NCI-H2029 (cell line): ENCODE measurements around the gene COL9A1.
"Not testable (repeated sequence)": the region's sequence is repeated elsewhere in the genome, so short reads cannot be mapped to it uniquely, and the experiment has no call there.

Source experiments
- DNase-seq: peaks from one replicate; lab custom pipeline; 2025; lab: John Stamatoyannopoulos, UW

The COL9A1 gene

GRCh38 chr6:70303034-70303525 lies at the start of gene COL9A1:
COL9A1 (minus strand) TSS chr6:70303084; CDS start chr6:70302924, 160 bp downstream.
- no peak for DNase-seq

- no peak for DNase-seq
These were observed 48.6 kb upstream of the COL9A1 start for GRCh38 chr6:70351461-70351860.

GRCh38 chr6:70345619-70346018 lies 42.7 kb upstream of the COL9A1 start:
- no peak for DNase-seq

- DNase-seq = no peak
These were observed 40.4 kb upstream of the COL9A1 start for GRCh38 chr6:70343313-70343712.

GRCh38 chr6:70339810-70340209 lies 36.9 kb upstream of the COL9A1 start:
- not testable (repeated sequence) for DNase-seq

- DNase-seq = no peak
These were observed 35.9 kb upstream of the COL9A1 start for GRCh38 chr6:70338775-70339174.

GRCh38 chr6:70337743-70338105 lies 34.8 kb upstream of the COL9A1 start:
- DNase-seq = no peak

DNA sequence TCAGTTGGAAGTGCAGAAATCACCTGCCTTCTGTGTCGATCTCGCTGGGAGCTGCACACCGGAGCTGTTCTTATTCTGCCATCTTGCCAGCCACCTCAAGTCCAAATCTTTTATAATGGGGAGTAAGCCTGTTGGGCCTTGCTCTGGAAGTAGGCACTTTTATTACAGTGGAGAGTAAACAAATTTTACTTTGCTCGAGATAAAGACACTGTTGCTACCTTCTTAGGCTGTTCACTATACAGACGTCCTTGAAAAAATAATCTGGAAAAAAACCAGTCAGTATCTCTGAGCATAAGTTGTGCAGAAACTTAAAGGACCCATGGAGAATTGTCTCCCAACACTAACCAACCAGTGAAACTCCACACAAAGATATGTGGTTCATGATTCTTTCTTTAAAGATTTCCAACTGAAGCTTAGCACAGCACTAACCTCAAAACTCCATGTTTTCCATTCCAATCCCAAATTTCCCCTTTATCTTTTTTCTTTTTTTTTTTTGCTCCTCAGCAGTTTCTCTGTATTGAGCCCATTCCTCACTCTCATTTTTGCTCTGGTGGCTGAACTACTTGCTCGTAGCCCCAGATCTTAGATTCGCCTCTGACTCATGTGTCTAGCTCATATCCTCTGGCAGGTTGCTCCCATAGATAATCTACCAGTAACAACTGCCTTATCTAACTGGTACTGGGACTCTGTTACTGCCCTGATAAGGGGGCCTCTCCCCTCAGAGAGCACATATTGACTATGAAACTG lies 34.3 kb upstream of the COL9A1 start:
- DNase-seq = no peak

- DNase-seq = no peak
These were observed 24.2 kb upstream of the COL9A1 start for GRCh38 chr6:70327036-70327435.

GRCh38 chr6:70325009-70325408 lies 22.1 kb upstream of the COL9A1 start:
- DNase-seq = no peak

- DNase-seq = not testable (repeated sequence)
These were observed 14.9 kb upstream of the COL9A1 start for GRCh38 chr6:70317799-70318198.

GRCh38 chr6:70315079-70315751 lies 12.3 kb upstream of the COL9A1 start:
- no peak for DNase-seq

DNA sequence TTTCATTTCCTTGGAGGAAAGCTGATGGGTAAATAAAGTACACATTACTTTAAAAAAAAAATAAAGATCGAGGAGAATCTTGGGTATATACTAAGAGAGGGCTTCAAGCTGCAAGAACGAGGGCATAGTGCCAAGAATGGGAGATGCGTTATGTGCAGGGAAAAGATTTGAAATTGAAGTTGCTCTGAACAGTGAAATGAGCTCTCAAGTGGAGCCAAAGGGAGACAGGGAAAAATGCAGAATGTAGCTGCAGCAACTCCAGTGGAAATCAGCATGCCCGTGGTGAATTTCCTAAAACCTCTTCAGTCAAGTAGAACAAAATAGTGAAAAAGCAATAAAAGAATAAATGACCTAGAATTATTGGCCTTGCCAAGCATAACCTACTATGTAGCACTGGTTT lies 11.4 kb upstream of the COL9A1 start:
- no peak for DNase-seq

- no peak for DNase-seq
These were observed 9.4 kb upstream of the COL9A1 start for GRCh38 chr6:70312165-70312745.

- no peak for DNase-seq
These were observed 7.3 kb upstream of the COL9A1 start for GRCh38 chr6:70310063-70310694.

DNA sequence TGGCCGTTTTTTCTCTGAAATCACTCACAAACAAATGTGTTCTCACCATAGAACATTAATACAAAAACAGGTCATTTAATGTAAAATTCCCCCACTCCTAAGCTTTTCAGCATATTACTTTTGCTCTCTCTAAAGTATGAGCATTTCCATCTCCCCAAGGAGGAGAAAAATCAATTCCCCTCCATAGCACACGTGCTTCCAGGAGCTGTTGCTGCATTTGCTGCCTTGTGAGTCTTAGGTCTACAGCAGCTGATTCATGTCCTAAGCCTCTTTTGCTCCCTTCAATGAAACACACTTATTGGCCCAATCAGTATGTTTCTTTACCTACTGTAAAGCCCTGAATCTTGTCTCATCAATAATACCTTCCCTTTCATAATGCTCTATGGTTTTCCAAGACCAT lies 6.4 kb upstream of the COL9A1 start:
- DNase-seq = no peak

DNA sequence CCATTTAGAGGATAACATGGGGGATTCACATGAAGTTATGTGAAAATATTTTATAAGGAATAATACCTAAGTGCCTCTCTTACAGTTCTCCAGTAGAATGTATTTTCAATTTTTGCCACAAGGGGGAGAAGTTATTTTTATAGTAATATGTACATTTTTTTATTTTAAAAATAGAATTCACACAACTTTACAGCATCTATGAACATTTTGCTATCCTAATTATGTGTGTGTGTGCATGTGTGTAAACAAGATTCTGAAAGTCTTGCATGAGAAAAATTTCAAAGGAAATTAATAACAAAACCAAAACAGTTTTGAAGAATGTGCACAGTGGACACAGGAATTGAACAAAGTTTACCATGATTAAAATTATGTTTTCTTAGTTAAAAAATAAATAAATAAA lies 5.3 kb upstream of the COL9A1 start:
- DNase-seq = not testable (repeated sequence)

GRCh38 chr6:70307008-70307407 lies 4.1 kb upstream of the COL9A1 start:
- no peak for DNase-seq

GRCh38 chr6:70304616-70305015 lies 1.7 kb upstream of the COL9A1 start:
- no peak for DNase-seq

DNA sequence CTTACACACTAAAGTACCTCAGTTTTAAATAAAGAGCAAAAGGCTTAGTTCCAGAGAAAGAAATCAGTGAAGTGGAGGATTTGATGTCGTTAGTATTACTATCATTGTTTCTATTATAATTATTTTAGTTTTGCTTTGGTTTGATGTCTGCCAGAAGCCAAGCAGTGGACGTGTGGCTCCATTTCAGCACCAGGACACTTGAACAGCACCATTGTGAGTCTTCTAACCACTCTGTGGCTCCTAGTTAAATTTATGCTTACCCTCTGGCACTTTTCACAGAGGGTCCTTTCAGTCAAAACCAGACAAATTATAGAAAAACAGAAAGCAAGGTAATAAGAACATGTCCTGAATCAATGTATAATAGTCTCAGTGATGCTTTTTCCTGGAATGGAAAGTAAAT lies 3.4 kb downstream of the COL9A1 start:
- no peak for DNase-seq

- no peak for DNase-seq
These were observed 4.8 kb downstream of the COL9A1 start for GRCh38 chr6:70298068-70298467.

GRCh38 chr6:70292193-70292592 lies 10.7 kb downstream of the COL9A1 start:
- DNase-seq = no peak

DNA sequence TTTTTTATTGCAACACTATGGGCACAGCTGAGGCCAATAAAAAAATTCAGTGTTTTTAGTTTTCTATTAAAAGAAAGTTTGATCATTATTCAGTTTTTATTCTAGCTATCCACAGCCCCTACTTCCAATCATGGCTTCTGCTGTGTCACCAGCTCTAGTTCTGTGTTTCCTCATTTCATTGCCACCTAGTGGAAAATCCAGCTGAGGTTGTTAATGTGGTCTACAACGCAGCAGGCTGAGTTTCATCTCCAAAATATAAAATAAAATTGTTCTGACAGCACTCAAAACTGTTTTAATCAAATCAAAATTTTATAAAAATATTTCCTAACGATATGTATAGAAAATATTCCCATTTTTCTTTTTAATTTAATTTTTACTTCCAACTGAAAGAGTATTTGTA lies 13.6 kb downstream of the COL9A1 start:
- DNase-seq = no peak
